ENCODE results near the gene SRRM4.

DNA sequence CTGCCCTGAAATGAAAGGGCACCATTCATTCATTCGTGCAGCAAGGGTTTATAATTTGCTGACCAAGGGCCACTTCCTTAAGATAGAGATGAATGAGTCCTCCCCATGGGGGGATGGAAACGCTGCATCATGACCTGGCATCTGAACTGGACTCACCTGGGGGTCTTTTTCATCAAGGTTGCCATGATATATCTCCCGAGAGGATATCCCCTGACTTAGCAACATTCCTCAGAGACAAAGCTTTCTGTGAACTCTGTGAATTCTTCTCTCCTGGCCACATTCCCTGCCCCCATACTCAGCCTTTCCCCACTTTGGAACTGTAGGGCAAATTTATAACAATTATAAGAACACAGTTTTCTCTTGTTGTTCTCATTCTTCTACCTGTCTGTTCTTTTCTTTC, 30.8 kb downstream of the SRRM4 start:
- TF ChIP-seq, protein P1, sequence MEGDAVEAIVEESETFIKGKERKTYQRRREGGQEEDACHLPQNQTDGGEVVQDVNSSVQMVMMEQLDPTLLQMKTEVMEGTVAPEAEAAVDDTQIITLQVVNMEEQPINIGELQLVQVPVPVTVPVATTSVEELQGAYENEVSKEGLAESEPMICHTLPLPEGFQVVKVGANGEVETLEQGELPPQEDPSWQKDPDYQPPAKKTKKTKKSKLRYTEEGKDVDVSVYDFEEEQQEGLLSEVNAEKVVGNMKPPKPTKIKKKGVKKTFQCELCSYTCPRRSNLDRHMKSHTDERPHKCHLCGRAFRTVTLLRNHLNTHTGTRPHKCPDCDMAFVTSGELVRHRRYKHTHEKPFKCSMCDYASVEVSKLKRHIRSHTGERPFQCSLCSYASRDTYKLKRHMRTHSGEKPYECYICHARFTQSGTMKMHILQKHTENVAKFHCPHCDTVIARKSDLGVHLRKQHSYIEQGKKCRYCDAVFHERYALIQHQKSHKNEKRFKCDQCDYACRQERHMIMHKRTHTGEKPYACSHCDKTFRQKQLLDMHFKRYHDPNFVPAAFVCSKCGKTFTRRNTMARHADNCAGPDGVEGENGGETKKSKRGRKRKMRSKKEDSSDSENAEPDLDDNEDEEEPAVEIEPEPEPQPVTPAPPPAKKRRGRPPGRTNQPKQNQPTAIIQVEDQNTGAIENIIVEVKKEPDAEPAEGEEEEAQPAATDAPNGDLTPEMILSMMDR (conservative IDR thresholded peaks at IDR 0.05; ENCODE audit: low read depth in 2 of 2) = no peak
- TF ChIP-seq EZH2phosphoT487 (IDR thresholded peaks at IDR 0.05; ENCODE audit: unreplicated experiment) = no peak
